GM23338 (cell line): ENCODE measurements around the gene LRFN4.

Experiments
- EZH2 ChIP-seq: fragments of 200-600 bp; sonication (generic); IDR thresholded peaks from one replicate; pipeline ENCODE4 v1.8.0; 2017; ENCODE audit warnings: antibody characterized with exemption, mild to moderate bottlenecking, low read depth; ENCODE audit not compliant: unreplicated experiment
- EZH2phosphoT487 ChIP-seq: fragments of 200-600 bp; sonication (generic); IDR thresholded peaks from one replicate; pipeline ENCODE4 v1.8.1; 2018; ENCODE audit warnings: antibody characterized with exemption; ENCODE audit not compliant: unreplicated experiment
- JUNB ChIP-seq: IDR thresholded peaks from one replicate; pipeline ENCODE4 v1.6.1; 2016; ENCODE audit warnings: antibody characterized with exemption; ENCODE audit not compliant: unreplicated experiment
- REST ChIP-seq: IDR thresholded peaks from one replicate; pipeline ENCODE4 v1.6.1; 2018; ENCODE audit warnings: antibody characterized with exemption; ENCODE audit not compliant: unreplicated experiment
- TF ChIP-seq, protein P1 (sequence below), 2 experiments: fragments of 200-600 bp in 1 of 2; sonication (generic) in 1 of 2; conservative IDR thresholded peaks; 2 replicates each; pipeline versions ENCODE4 v1.5.1 to v1.6.1; 2016 to 2017; ENCODE audit warnings: antibody characterized with exemption in 2 of 2, low read depth in 2 of 2, mild to moderate bottlenecking in 2 of 2, moderate library complexity in 1 of 2

DNA sequence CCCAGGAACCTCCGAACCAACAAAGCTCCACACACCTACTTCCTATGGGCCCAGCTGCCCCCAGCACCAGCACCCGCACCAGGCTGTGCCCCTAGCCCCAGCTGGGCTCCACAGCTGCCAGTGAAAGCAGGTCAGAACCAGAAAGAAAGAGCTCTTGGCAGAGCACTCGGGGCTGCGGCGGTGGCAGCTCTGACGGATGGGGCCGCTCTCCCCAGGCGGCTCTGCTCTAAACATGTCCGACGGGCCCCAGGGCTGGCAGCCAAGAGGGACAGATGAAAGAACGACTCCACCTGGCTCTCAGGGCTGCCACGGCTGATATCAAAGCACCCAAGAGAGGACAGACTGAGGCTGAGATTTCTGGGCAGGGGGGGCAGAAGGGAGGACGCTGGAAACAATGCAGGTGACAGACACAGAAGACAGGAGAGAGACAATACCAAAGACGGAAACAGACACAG lies 25.7 kb downstream of the LRFN4 start:
- TF ChIP-seq, protein P1, sequence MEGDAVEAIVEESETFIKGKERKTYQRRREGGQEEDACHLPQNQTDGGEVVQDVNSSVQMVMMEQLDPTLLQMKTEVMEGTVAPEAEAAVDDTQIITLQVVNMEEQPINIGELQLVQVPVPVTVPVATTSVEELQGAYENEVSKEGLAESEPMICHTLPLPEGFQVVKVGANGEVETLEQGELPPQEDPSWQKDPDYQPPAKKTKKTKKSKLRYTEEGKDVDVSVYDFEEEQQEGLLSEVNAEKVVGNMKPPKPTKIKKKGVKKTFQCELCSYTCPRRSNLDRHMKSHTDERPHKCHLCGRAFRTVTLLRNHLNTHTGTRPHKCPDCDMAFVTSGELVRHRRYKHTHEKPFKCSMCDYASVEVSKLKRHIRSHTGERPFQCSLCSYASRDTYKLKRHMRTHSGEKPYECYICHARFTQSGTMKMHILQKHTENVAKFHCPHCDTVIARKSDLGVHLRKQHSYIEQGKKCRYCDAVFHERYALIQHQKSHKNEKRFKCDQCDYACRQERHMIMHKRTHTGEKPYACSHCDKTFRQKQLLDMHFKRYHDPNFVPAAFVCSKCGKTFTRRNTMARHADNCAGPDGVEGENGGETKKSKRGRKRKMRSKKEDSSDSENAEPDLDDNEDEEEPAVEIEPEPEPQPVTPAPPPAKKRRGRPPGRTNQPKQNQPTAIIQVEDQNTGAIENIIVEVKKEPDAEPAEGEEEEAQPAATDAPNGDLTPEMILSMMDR (conservative IDR thresholded peaks at IDR 0.05; ENCODE audit: low read depth in 2 of 2): no peak
- TF ChIP-seq EZH2 (no peak), EZH2phosphoT487 (no peak), JUNB (no peak), REST (no peak)
